GM18502 (cell line): Measurements from ENCODE around the gene MAML3.

Source experiments
- ATAC-seq: cut with Tn5 transposase; IDR thresholded peaks from one replicate; pipeline ENCODE4 v1.9.1; 2021; ENCODE audit warnings: mild to moderate bottlenecking; ENCODE audit not compliant: unreplicated experiment, poor library complexity

The MAML3 gene

GRCh38 chr4:140084385-140084784 lies 69.6 kb downstream of the MAML3 start:
- no peak for ATAC-seq

GRCh38 chr4:140082391-140082755 lies 71.6 kb downstream of the MAML3 start:
- no peak for ATAC-seq

- no peak for ATAC-seq
Observed at GRCh38 chr4:140081641-140082390, 72.2 kb downstream of the MAML3 start.

GRCh38 chr4:140080883-140081282 lies 73.1 kb downstream of the MAML3 start:
- no peak for ATAC-seq

- no peak for ATAC-seq
Observed at GRCh38 chr4:140078366-140078765, 75.6 kb downstream of the MAML3 start.

GRCh38 chr4:140076307-140076706 lies 77.7 kb downstream of the MAML3 start:
- ATAC-seq: no peak

- ATAC-seq: peak; percentile 79
Observed at GRCh38 chr4:140071806-140072205, 82.2 kb downstream of the MAML3 start.

- no peak for ATAC-seq
Observed at GRCh38 chr4:140070973-140071372, 83.0 kb downstream of the MAML3 start.

- ATAC-seq: no peak
Observed at GRCh38 chr4:140070366-140070765, 83.6 kb downstream of the MAML3 start.

- no peak for ATAC-seq
Observed at GRCh38 chr4:140069066-140069465, 84.9 kb downstream of the MAML3 start.

GRCh38 chr4:140068271-140068670 lies 85.7 kb downstream of the MAML3 start:
- ATAC-seq: no peak

- ATAC-seq: no peak
Observed at GRCh38 chr4:140066031-140066930, 87.7 kb downstream of the MAML3 start.

GRCh38 chr4:140065393-140065792 lies 88.6 kb downstream of the MAML3 start:
- no peak for ATAC-seq

GRCh38 chr4:140061659-140062289 lies 92.2 kb downstream of the MAML3 start:
- no peak for ATAC-seq

GRCh38 chr4:140061194-140061593 lies 92.8 kb downstream of the MAML3 start:
- ATAC-seq: no peak

GRCh38 chr4:140059159-140059558 lies 94.8 kb downstream of the MAML3 start:
- ATAC-seq: no peak

- ATAC-seq: no peak
Observed at GRCh38 chr4:140057701-140058100, 96.3 kb downstream of the MAML3 start.

- no peak for ATAC-seq
Observed at GRCh38 chr4:140056015-140056414, 98.0 kb downstream of the MAML3 start.

GRCh38 chr4:140054861-140055260 lies 99.1 kb downstream of the MAML3 start:
- no peak for ATAC-seq

GRCh38 chr4:140053185-140053584 lies 100.8 kb downstream of the MAML3 start:
- ATAC-seq: no peak

GRCh38 chr4:140052050-140052449 lies 101.9 kb downstream of the MAML3 start:
- no peak for ATAC-seq
